GM18873 (cell line): Measurements from ENCODE around the gene TTC13.

Source experiments
- ATAC-seq: cut with Tn5 transposase; IDR thresholded peaks from one replicate; pipeline ENCODE4 v1.9.1; 2021; ENCODE audit warnings: mild to moderate bottlenecking, moderate library complexity, moderate number of reproducible peaks; ENCODE audit not compliant: unreplicated experiment, low FRiP score

The TTC13 gene

DNA sequence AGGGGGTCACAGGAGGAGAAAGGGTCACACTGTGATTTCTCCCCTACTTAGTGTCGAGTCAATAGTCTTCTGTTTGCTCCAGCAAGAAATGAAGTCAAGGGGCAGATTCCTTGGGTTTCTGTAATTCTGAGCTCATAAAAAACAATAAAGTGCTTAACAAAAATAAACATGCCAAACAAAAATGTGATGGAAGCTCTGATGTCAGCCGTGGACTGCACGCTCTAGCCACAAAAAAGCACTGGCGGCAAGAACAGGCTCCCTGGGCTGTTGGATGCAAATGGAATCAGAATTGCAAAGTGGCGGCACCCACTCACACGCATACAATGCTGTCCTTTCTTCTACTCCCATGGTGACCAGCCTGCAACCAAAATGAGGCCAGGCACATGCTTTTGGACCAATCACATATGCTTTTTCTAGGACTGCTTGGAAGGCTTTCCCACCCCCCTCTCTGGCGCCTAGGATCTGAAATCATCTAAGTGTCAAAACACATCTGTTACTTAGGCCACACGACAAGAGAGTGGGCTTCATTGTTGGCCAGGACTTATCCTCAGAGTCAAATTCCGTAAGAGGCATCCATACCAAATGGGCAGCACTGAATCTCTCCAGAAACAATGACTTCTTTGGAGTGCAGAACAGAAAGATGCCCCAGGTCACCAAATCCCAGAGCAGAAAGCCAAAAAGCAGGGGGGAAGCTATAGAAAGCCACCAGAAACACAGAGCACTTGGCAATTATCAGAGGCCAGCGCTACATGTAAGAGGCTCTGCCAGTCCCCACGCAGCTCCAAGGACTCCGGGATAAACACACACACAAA lies 119.5 kb downstream of the TTC13 start:
- no peak for ATAC-seq

DNA sequence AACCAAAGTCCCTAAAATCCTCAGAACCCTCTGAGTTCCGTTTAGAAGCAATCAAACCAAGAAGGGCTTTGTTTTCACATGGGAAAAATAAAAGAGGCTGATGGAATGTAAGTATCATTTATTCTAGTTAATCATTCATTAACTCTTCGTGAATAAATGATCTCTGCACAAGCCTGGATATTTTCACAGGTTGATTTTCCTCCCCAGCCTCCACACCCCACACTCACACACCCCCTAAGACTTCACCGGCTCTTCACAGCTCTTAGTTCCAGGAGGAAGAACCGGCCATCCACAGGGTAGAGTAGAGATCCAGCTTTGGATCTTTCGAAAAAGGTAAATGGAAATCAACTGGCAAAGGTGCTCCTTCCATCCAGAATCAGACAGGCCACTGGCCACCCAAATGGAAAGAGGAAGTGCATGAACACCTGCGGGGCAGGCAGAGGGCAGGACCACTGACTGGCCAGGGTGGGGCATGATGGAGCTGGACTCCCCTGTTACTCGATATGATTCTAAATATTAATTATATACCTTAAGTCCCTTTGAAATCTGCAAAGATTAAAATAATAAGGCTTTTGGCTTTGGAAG lies 120.3 kb downstream of the TTC13 start:
- ATAC-seq, result no peak

- no peak for ATAC-seq
Observed at GRCh38 chr1:230857822-230858221, 120.8 kb downstream of the TTC13 start.

- no peak for ATAC-seq
Observed at GRCh38 chr1:230857077-230857476, 121.6 kb downstream of the TTC13 start.
